D721Med (cell line): Measurements from ENCODE around the gene CLEC4G.

Experiments used
- DNase-seq: peaks from one replicate; pipeline ENCODE4 v3.0.0; 2011; ENCODE audit warnings: low spot score; ENCODE audit not compliant: insufficient read length
- FAIRE-seq: peaks from 2 replicates; lab custom pipeline; 2011; peaks lifted over from hg19 to GRCh38; lab: Jason Lieb, UNC
- CTCF ChIP-seq: IDR thresholded peaks from 2 replicates; pipeline ENCODE4 v1.5.1; 2012; ENCODE audit warnings: mild to moderate bottlenecking, control low read depth; ENCODE audit not compliant: insufficient read depth; ENCODE audit errors: missing control alignments

The CLEC4G gene

GRCh38 chr19:7762719-7763293 lies 30.9 kb upstream of the CLEC4G start, which contains the start of gene CLEC4M:
CLEC4M (plus strand) TSS chr19:7763243; CDS start chr19:7763267, 24 bp downstream.
- FAIRE-seq (no peak), DNase-seq (no peak)
- TF ChIP-seq CTCF = no peak

GRCh38 chr19:7759156-7759555 lies 27.2 kb upstream of the CLEC4G start:
- FAIRE-seq = no peak
- DNase-seq = no peak
- TF ChIP-seq CTCF = no peak

GRCh38 chr19:7757358-7757757 lies 25.4 kb upstream of the CLEC4G start:
- DNase-seq = no peak
- TF ChIP-seq CTCF = no peak
- no peak for FAIRE-seq

- no peak for FAIRE-seq
- no peak for DNase-seq
- no peak for TF ChIP-seq CTCF
Measured at GRCh38 chr19:7756258-7756657, 24.3 kb upstream of the CLEC4G start.

- DNase-seq = no peak
- TF ChIP-seq CTCF = no peak
- FAIRE-seq = no peak
Measured at GRCh38 chr19:7751157-7751783, 19.4 kb upstream of the CLEC4G start.

- peak; percentile 17 for TF ChIP-seq CTCF
- DNase-seq (no peak), FAIRE-seq (no peak)
Measured at GRCh38 chr19:7748756-7749155, 16.8 kb upstream of the CLEC4G start.

GRCh38 chr19:7748171-7748570 lies 16.3 kb upstream of the CLEC4G start:
- FAIRE-seq = no peak
- no peak for TF ChIP-seq CTCF
- no peak for DNase-seq
